Brain pericyte (primary cell): ENCODE measurements around the gene TMEM176B.

Experiments
- DNase-seq: peaks from one replicate; pipeline ENCODE4 v3.0.0-alpha.2; 2012; ENCODE audit warnings: low read depth, low spot score

Gene TMEM176B

GRCh38 chr7:150799741-150800580 is at the start of gene TMEM176B:
TMEM176B (minus strand) TSS chr7:150800364; CDS start chr7:150796569, 3,795 bp downstream.
- DNase-seq: no peak

GRCh38 chr7:150849204-150849775 is 49.1 kb upstream of the TMEM176B start:
- no peak for DNase-seq

GRCh38 chr7:150848561-150849115 is 48.5 kb upstream of the TMEM176B start:
- DNase-seq: no peak

GRCh38 chr7:150848111-150848510 is 47.9 kb upstream of the TMEM176B start:
- DNase-seq: no peak

- no peak for DNase-seq
These were observed 47.4 kb upstream of the TMEM176B start for GRCh38 chr7:150847536-150847935.

- DNase-seq: no peak
These were observed 46.3 kb upstream of the TMEM176B start for GRCh38 chr7:150846291-150847115.

- no peak for DNase-seq
These were observed 45.3 kb upstream of the TMEM176B start for GRCh38 chr7:150845421-150845861.

GRCh38 chr7:150842716-150843115 is 42.6 kb upstream of the TMEM176B start:
- no peak for DNase-seq

- DNase-seq: no peak
These were observed 41.9 kb upstream of the TMEM176B start for GRCh38 chr7:150842018-150842417.

GRCh38 chr7:150838965-150839650 is 38.9 kb upstream of the TMEM176B start:
- no peak for DNase-seq

- DNase-seq: no peak
These were observed 35.6 kb upstream of the TMEM176B start for GRCh38 chr7:150835702-150836280.

- no peak for DNase-seq
These were observed 34.9 kb upstream of the TMEM176B start for GRCh38 chr7:150835019-150835418.

- no peak for DNase-seq
These were observed 31.7 kb upstream of the TMEM176B start for GRCh38 chr7:150831851-150832250.

GRCh38 chr7:150830937-150831336 is 30.8 kb upstream of the TMEM176B start:
- no peak for DNase-seq

- DNase-seq: no peak
These were observed 29.3 kb upstream of the TMEM176B start for GRCh38 chr7:150829426-150829825.

- DNase-seq: no peak
These were observed 28.2 kb upstream of the TMEM176B start for GRCh38 chr7:150828384-150828783.

- no peak for DNase-seq
These were observed 26.1 kb upstream of the TMEM176B start for GRCh38 chr7:150826061-150826849.

GRCh38 chr7:150824379-150825177 is 24.4 kb upstream of the TMEM176B start:
- no peak for DNase-seq

GRCh38 chr7:150823484-150824126 is 23.4 kb upstream of the TMEM176B start:
- no peak for DNase-seq
